Smooth muscle cell (in vitro differentiated cells): Measurements from ENCODE around the gene HOXA7. TPM values are rescaled to one million over a fixed set of nuclear protein-coding genes. Genes with fewer than 3 reads are reported as not detected.
A peak's percentile ranks its signal among the peaks of the same experiment; 100 is the strongest.

Source experiments
- DNase-seq: peaks from one replicate; lab custom pipeline; 2025; ENCODE audit not compliant: unreplicated experiment; lab: John Stamatoyannopoulos, UW
- H2AFZ ChIP-seq: fragments of 200-600 bp; sonication (generic); 2 replicates; pipeline ENCODE4 v1.6.0; 2016; ENCODE audit warnings: antibody characterized with exemption, low read depth, mild to moderate bottlenecking
- H3F3A ChIP-seq: fragments of 200-600 bp; sonication (generic); 2 replicates; pipeline ENCODE4 v1.6.0; 2017; ENCODE audit warnings: antibody characterized with exemption, low read depth
- H3K27ac ChIP-seq: fragments of 200-600 bp; sonication (generic); 2 replicates; pipeline ENCODE4 v1.5.1; 2016; ENCODE audit warnings: low read depth, mild to moderate bottlenecking
- H3K27me3 ChIP-seq: fragments of 200-600 bp; sonication (generic); 2 replicates; pipeline ENCODE4 v1.6.1; 2016; ENCODE audit warnings: low read depth, mild to moderate bottlenecking
- H3K36me3 ChIP-seq: fragments of 200-600 bp; sonication (generic); 2 replicates; pipeline ENCODE4 v1.5.1; 2016; ENCODE audit warnings: low read depth
- H3K4me1 ChIP-seq: fragments of 200-600 bp; sonication (generic); 2 replicates; pipeline ENCODE4 v1.5.1; 2016; ENCODE audit warnings: low read depth
- H3K4me2 ChIP-seq: fragments of 200-600 bp; sonication (generic); 2 replicates; pipeline ENCODE4 v1.6.0; 2016; ENCODE audit warnings: mild to moderate bottlenecking
- H3K4me3 ChIP-seq: fragments of 200-600 bp; sonication (generic); 2 replicates; pipeline ENCODE4 v1.5.1; 2016; ENCODE audit warnings: mild to moderate bottlenecking
- H3K79me2 ChIP-seq: fragments of 200-600 bp; sonication (generic); 2 replicates; pipeline ENCODE4 v1.6.0; 2016; ENCODE audit warnings: low read depth, mild to moderate bottlenecking
- H3K9ac ChIP-seq: fragments of 200-600 bp; sonication (generic); 2 replicates; pipeline ENCODE4 v1.6.0; 2016; ENCODE audit warnings: low read depth
- H3K9me3 ChIP-seq: fragments of 200-600 bp; sonication (generic); replicated peaks from 2 replicates; pipeline ENCODE4 v1.5.1; 2016; ENCODE audit warnings: low read depth
- H4K20me1 ChIP-seq: fragments of 200-600 bp; sonication (generic); 2 replicates; pipeline ENCODE4 v1.6.0; 2016; ENCODE audit warnings: low read depth
- CTCF ChIP-seq: fragments of 200-600 bp; sonication (generic); IDR thresholded peaks from 2 replicates; pipeline ENCODE4 v1.5.1; 2017; ENCODE audit warnings: borderline replicate concordance, mild to moderate bottlenecking, antibody characterized with exemption; ENCODE audit not compliant: insufficient read depth, poor library complexity, severe bottlenecking
- WGBS: methylation state at CpG from one replicate; pipeline ENCODE4 v1.1.7; 2016; ENCODE audit warnings: low lambda C conversion rate; 5-methylcytosine and 5-hydroxymethylcytosine counted together
- polyA plus RNA-seq: library from polyadenylated mRNA; unstranded; fragments of >200 nt; fragmentation: Nextera tagmentation; extraction: Ambion mirVana; gene quantifications from 2 replicates; pipeline ENCODE4 v1.2.1, GENCODE V29; 2016
- total RNA-seq: library from RNA; depleted of rRNA; stranded (reverse); fragments of >200 nt; gene quantifications from 2 replicates; pipeline ENCODE4 v1.2.3, GENCODE V29; 2014

The HOXA7 gene
- total and polyA plus RNA-seq, 2 experiments from 2014 or later: 0.72 to 1.2 TPM

GRCh38 chr7:27191833-27192545, 35.5 kb upstream of the HOXA7 start:
- peak overlapping the region; percentile 89 for H3K4me2 ChIP-seq
- peaks cover 100% of the 10 kb centered on the region for H3K79me2 ChIP-seq
- H3K4me1 ChIP-seq: peaks cover 2% of the 10 kb centered on the region
- H3K27me3 ChIP-seq: no peaks in the 10 kb centered on the region
- TF ChIP-seq CTCF: no peak
- peaks cover 7% of the 10 kb centered on the region for H3F3A ChIP-seq
- peak overlapping the region; percentile 73 for H2AFZ ChIP-seq
- H4K20me1 ChIP-seq: peaks cover 21% of the 10 kb centered on the region
- peak overlapping the region; percentile 66 for H3K9ac ChIP-seq
- no peaks in the 10 kb centered on the region for H3K9me3 ChIP-seq
- WGBS: 14% methylated on average over 42 of the region's 42 CpGs
- peak overlapping the region; percentile 87 for H3K27ac ChIP-seq
- peak overlapping the region; percentile 67 for H3K4me3 ChIP-seq
- DNase-seq: no peak
- no peaks in the 10 kb centered on the region for H3K36me3 ChIP-seq

GRCh38 chr7:27191161-27191731, 34.8 kb upstream of the HOXA7 start:
- Histone ChIP-seq H2AFZ (no peak overlapping the region), H3K27me3 (no peaks in the 10 kb centered on the region), H3K4me3 (peak overlapping the region; percentile 67), H3K4me1 (peaks cover 5% of the 10 kb centered on the region), H3K36me3 (no peaks in the 10 kb centered on the region), H3K79me2 (peaks cover 100% of the 10 kb centered on the region), H3K9ac (peak overlapping the region; percentile 66), H3K27ac (peak overlapping the region; percentile 87), H3F3A (peaks cover 9% of the 10 kb centered on the region), H3K4me2 (peak overlapping the region; percentile 89), H3K9me3 (no peaks in the 10 kb centered on the region), H4K20me1 (peaks cover 14% of the 10 kb centered on the region)
- WGBS: 51% methylated on average over 15 of the region's 15 CpGs
- no peak for DNase-seq
- no peak for TF ChIP-seq CTCF

GRCh38 chr7:27189997-27190748, 33.7 kb upstream of the HOXA7 start:
- Histone ChIP-seq H3K4me2 (peak overlapping the region; percentile 89), H3K9ac (no peak overlapping the region), H3K27ac (no peak overlapping the region), H3K79me2 (peaks cover 100% of the 10 kb centered on the region), H4K20me1 (peaks cover 3% of the 10 kb centered on the region), H2AFZ (no peak overlapping the region), H3K27me3 (no peaks in the 10 kb centered on the region), H3K36me3 (no peaks in the 10 kb centered on the region), H3F3A (peaks cover 9% of the 10 kb centered on the region), H3K9me3 (no peaks in the 10 kb centered on the region), H3K4me3 (peak overlapping the region; percentile 2), H3K4me1 (peaks cover 5% of the 10 kb centered on the region)
- DNase-seq: no peak
- no peak for TF ChIP-seq CTCF
- 59% methylated on average over 7 of the region's 7 CpGs for WGBS
